Activated CD8-positive, alpha-beta T cell treated with anti-CD3 and anti-CD28 coated beads for 36 hours (primary cell): ENCODE data around the gene AFMID. TPM values are rescaled to one million over a fixed set of nuclear protein-coding genes. Genes with fewer than 3 reads are reported as not detected.

Experiments used
- ATAC-seq: fragments of 200-7000 bp; cut with Tn5 transposase; one replicate; pipeline ENCODE4 v1.10.0; 2021; ENCODE audit warnings: mild to moderate bottlenecking, moderate library complexity
- CTCF ChIA-PET: fragments of 350-600 bp; sonication (Branson Sonifier 250); formaldehyde crosslinking; loops from one replicate; lab custom pipeline; 2021; ENCODE audit warnings: antibody characterized with exemption; lab: Charles Lee
- POLR2A ChIA-PET: fragments of 350-600 bp; sonication (Branson Sonifier 250); formaldehyde crosslinking; loops from one replicate; lab custom pipeline; 2021; ENCODE audit warnings: antibody characterized with exemption; lab: Charles Lee
- DNase-seq: peaks from one replicate; pipeline ENCODE4 v3.0.0-alpha.2; 2020
- H3K27ac Mint-ChIP-seq: one replicate; pipeline ENCODE4 v1.8.0; 2021; ENCODE audit warnings: mild to moderate bottlenecking, mixed read lengths
- H3K27me3 Mint-ChIP-seq: one replicate; pipeline ENCODE4 v1.8.0; 2021; ENCODE audit warnings: mixed read lengths
- H3K36me3 Mint-ChIP-seq: one replicate; pipeline ENCODE4 v1.8.0; 2021; ENCODE audit warnings: low read depth, mixed read lengths
- H3K4me1 Mint-ChIP-seq: one replicate; pipeline ENCODE4 v1.8.0; 2021; ENCODE audit warnings: low read depth, mixed read lengths
- H3K4me3 Mint-ChIP-seq: one replicate; pipeline ENCODE4 v1.8.0; 2021; ENCODE audit warnings: mild to moderate bottlenecking, moderate library complexity, mixed read lengths
- H3K9me3 Mint-ChIP-seq: one replicate; pipeline ENCODE4 v1.8.0; 2021; ENCODE audit warnings: mixed read lengths
- CTCF ChIP-seq: fragments of 200-600 bp; IDR thresholded peaks from one replicate; pipeline ENCODE4 v1.8.0; 2022; ENCODE audit warnings: antibody characterized with exemption, mild to moderate bottlenecking
- intact Hi-C: fragments of 100-400 bp; cut with micrococcal nuclease; formaldehyde crosslinking; loops from one replicate; pipeline ENCODE4 v1.10.0; 2022
- total RNA-seq, 2 experiments: library from RNA; stranded (reverse); gene quantifications; one replicate each; pipeline ENCODE4 v1.2.3, GENCODE V29; 2021

Gene AFMID
- total RNA-seq, 2 experiments from 2014 or later = 20.8 to 27.9 TPM

GRCh38 chr17:78202666-78203065 is 15.5 kb downstream of the AFMID start:
- Mint-ChIP-seq H3K9me3 (no peaks in the 10 kb centered on the region), H3K36me3 (no peaks in the 10 kb centered on the region), H3K4me1 (no peaks in the 10 kb centered on the region), H3K27me3 (no peaks in the 10 kb centered on the region), H3K27ac (no peak overlapping the region), H3K4me3 (no peak overlapping the region)
- ChIA-PET CTCF (interaction anchor here (0.6 to 0.9 kb wide), 3 partner anchors 22 to 109 kb away, joined by 3 read pairs; no protein-coding TSS in a partner anchor), POLR2A (no interaction called here)
- ATAC-seq = no peak
- no peak for DNase-seq
- no peak for TF ChIP-seq CTCF
- intact Hi-C loops = no loop called here

- ChIA-PET CTCF (interaction anchor here (0.6 to 1.5 kb wide), 2 partner anchors 47 to 91 kb away, joined by 3 to 4 read pairs; no protein-coding TSS in a partner anchor), POLR2A (interaction anchor here (1.0 to 1.4 kb wide), 3 partner anchors 9 to 109 kb away, joined by 3 to 4 read pairs (median 3); no protein-coding TSS in a partner anchor)
- Mint-ChIP-seq H3K27me3 (no peaks in the 10 kb centered on the region), H3K4me3 (no peak overlapping the region), H3K27ac (no peak overlapping the region), H3K4me1 (no peaks in the 10 kb centered on the region), H3K9me3 (no peaks in the 10 kb centered on the region), H3K36me3 (no peaks in the 10 kb centered on the region)
- intact Hi-C loops = no loop called here
- no peak for TF ChIP-seq CTCF
- no peak for ATAC-seq
- DNase-seq = no peak
Observed at GRCh38 chr17:78204387-78205123, 17.4 kb downstream of the AFMID start.

GRCh38 chr17:78205124-78205775 is 18.1 kb downstream of the AFMID start:
- Mint-ChIP-seq H3K9me3 (no peaks in the 10 kb centered on the region), H3K27me3 (no peaks in the 10 kb centered on the region), H3K27ac (no peak overlapping the region), H3K4me3 (no peak overlapping the region), H3K4me1 (no peaks in the 10 kb centered on the region), H3K36me3 (no peaks in the 10 kb centered on the region)
- ChIA-PET CTCF (interaction anchor here (0.6 kb wide), 1 partner anchor 92 kb away, joined by 3 read pairs; no protein-coding TSS in a partner anchor), POLR2A (no interaction called here)
- DNase-seq (no peak), ATAC-seq (no peak)
- intact Hi-C loops = no loop called here
- TF ChIP-seq CTCF = no peak

- no peak overlapping the region for H3K27ac Mint-ChIP-seq
- intact Hi-C loops = no loop called here
- H3K4me3 Mint-ChIP-seq = no peak overlapping the region
- DNase-seq (no peak), ATAC-seq (no peak)
- no peaks in the 10 kb centered on the region for H3K27me3 Mint-ChIP-seq
- no peaks in the 10 kb centered on the region for H3K9me3 Mint-ChIP-seq
- H3K4me1 Mint-ChIP-seq = no peaks in the 10 kb centered on the region
- POLR2A ChIA-PET = interaction anchor here (0.7 kb wide), 1 partner anchor 10 kb away, joined by 4 read pairs; no protein-coding TSS in a partner anchor
- TF ChIP-seq CTCF = no peak
- H3K36me3 Mint-ChIP-seq = no peaks in the 10 kb centered on the region
- CTCF ChIA-PET = interaction anchor here (1.5 to 1.7 kb wide), 2 partner anchors 18 to 31 kb away, joined by 4 read pairs; no protein-coding TSS in a partner anchor
Observed at GRCh38 chr17:78206298-78206697, 19.1 kb downstream of the AFMID start.

GRCh38 chr17:78208486-78208885 is 21.3 kb downstream of the AFMID start:
- DNase-seq (no peak), ATAC-seq (no peak)
- Mint-ChIP-seq H3K27me3 (no peaks in the 10 kb centered on the region), H3K27ac (no peak overlapping the region), H3K4me1 (peaks cover 1% of the 10 kb centered on the region), H3K4me3 (no peak overlapping the region), H3K36me3 (no peaks in the 10 kb centered on the region), H3K9me3 (no peaks in the 10 kb centered on the region)
- intact Hi-C loops = no loop called here
- TF ChIP-seq CTCF = no peak
- ChIA-PET POLR2A (no interaction called here), CTCF (no interaction called here)
